Measurements from ENCODE around the gene SLC5A5. TPM values are rescaled to one million over a fixed set of nuclear protein-coding genes. Genes with fewer than 3 reads are reported as not detected.
A peak's percentile ranks its signal among the peaks of the same experiment; 100 is the strongest.

The SLC5A5 gene
- total and polyA plus RNA-seq, 2 of the 8 experiments (the other 6 are each of a cell fraction or from before 2014, with no cell fraction given) = 1.5 to 1.8 TPM

DNA sequence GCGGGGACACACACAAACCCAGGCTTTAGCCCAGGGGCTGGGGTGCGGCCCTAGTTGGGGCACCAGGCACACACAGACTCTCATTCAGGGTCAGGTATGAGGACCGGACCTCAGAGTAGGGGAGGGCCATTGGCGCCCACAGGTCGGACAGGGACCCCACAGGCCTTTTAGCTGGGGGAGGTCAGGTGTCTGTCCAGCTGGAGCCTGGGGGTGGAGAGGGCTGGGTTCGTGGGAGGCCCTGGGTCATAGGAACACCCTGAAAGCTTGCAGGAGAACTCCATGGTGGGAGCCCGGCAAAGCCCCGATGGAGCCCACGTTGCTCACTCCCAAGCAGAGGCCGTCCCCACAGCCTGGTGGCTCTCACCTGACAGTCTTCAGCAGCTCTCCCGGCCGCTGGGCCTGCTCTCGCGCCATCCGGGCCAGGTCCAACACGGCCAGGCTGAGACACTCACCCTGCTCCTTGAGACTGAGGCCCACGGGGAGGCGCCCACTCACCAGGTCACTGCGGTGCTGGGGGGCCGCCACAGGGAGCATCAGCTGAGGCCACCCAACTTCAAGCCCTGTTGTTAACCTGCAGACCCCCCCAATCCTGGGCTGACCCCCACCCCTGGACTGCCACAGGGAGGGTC lies 29.0 kb upstream of the SLC5A5 start:
- H3K4ac ChIP-seq (replicated peaks; ENCODE audit: insufficient read length, low read depth, low read length) = peak overlapping the region; percentile 98
- no peak overlapping the region for H3K18ac ChIP-seq (ENCODE audit: extremely low read depth, low read length)
- no peaks in the 10 kb centered on the region for H3K9me3 ChIP-seq (ENCODE audit: insufficient read depth in 2 of 2, low read depth in 1 of 2, low read length in 1 of 2)
- no peak overlapping the region for H2BK120ac ChIP-seq (replicated peaks; ENCODE audit: low read depth, low read length)
- no peak overlapping the region for H2BK20ac ChIP-seq (ENCODE audit: low read length)
- H3K4me2 ChIP-seq (ENCODE audit: insufficient read depth in 1 of 2, low read depth in 2 of 2, low read length in 2 of 2) = peak overlapping the region; percentile 66 to 79
- H2AFZ ChIP-seq (ENCODE audit: low read length) = no peak overlapping the region
- H3K56ac ChIP-seq (replicated peaks; ENCODE audit: insufficient read length, low read depth, low read length) = no peak overlapping the region
- peak overlapping the region; percentile 90 for H2BK5ac ChIP-seq (ENCODE audit: low read depth, low read length)
- 82% methylated on average over 10 of the region's 20 CpGs; no CpG with 5 or more reads in 1 of the 2 experiments for WGBS, 2 experiments (ENCODE audit: extremely low coverage in 1 of 2, insufficient coverage in 1 of 2, insufficient read length in 1 of 2, insufficient replicate concordance in 2 of 2, low coverage in 1 of 2, low lambda C conversion rate in 2 of 2, missing lambda C conversion rate in 1 of 2)
- H4K5ac ChIP-seq (ENCODE audit: insufficient read length, low read depth, low read length) = no peak overlapping the region
- peak overlapping the region in 3 of 4 experiments; percentile 3 to 77 (median 74); a peak in 4 of 7 replicates for H3K9ac ChIP-seq (replicated peaks in 1 of 4; ENCODE audit: extremely low read depth in 1 of 4, low read depth in 3 of 4, low read length in 3 of 4)
- H3K36me3 ChIP-seq (ENCODE audit: control insufficient read depth in 2 of 4, insufficient read depth in 4 of 4, low read length in 3 of 4) = no peaks in the 10 kb centered on the region
- H3K79me2 ChIP-seq (ENCODE audit: control insufficient read depth in 1 of 2, insufficient read depth in 2 of 2, low read length in 2 of 2) = no peaks in the 10 kb centered on the region
- 0 out of 2 replicates have a peak overlapping the region, but pooled peaks have one; percentile 80 for H2BK12ac ChIP-seq (ENCODE audit: low read depth, low read length)
- H4K20me1 ChIP-seq (replicated peaks in 1 of 2; ENCODE audit: control insufficient read depth in 1 of 2, insufficient read depth in 2 of 2, low read length in 2 of 2) = peaks cover 0 to 3% of the 10 kb centered on the region in 2 experiments
- DNase-seq (ENCODE audit: low read depth in 1 of 2, low spot score in 2 of 2) (no peak), FAIRE-seq (no peak)
- POLR2A ChIA-PET (ENCODE audit: partially characterized antibody) = interaction anchor here (0.6 to 12.5 kb wide), 8 partner anchors 9 to 163 kb away, joined by 3 to 133 read pairs (median 3); partner anchors contain the start of gene RPL18A
- peak overlapping the region; percentile 83 for H4K8ac ChIP-seq (ENCODE audit: extremely low read depth, insufficient read depth, low read length)
- no peak overlapping the region for H3K14ac ChIP-seq (ENCODE audit: insufficient read length)
- no peak for TF ChIP-seq SP1 (IDR thresholded peaks at IDR 0.05; ENCODE audit: low read depth, low read length)
- TF ChIP-seq, protein P1, sequence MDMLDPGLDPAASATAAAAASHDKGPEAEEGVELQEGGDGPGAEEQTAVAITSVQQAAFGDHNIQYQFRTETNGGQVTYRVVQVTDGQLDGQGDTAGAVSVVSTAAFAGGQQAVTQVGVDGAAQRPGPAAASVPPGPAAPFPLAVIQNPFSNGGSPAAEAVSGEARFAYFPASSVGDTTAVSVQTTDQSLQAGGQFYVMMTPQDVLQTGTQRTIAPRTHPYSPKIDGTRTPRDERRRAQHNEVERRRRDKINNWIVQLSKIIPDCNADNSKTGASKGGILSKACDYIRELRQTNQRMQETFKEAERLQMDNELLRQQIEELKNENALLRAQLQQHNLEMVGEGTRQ (IDR thresholded peaks at IDR 0.05; ENCODE audit: low read length) = no peak
- TF ChIP-seq, protein P2, sequence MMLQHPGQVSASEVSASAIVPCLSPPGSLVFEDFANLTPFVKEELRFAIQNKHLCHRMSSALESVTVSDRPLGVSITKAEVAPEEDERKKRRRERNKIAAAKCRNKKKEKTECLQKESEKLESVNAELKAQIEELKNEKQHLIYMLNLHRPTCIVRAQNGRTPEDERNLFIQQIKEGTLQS (IDR thresholded peaks at IDR 0.05; ENCODE audit: insufficient read depth, low read depth, low read length) = no peak
- no peak for TF ChIP-seq POLR2A (IDR thresholded peaks at IDR 0.05; ENCODE audit: control extremely low read depth in 1 of 2, low read depth in 2 of 2, low read length in 2 of 2)
- no peak for TF ChIP-seq RAD21 (IDR thresholded peaks at IDR 0.05 in 1 of 2, conservative IDR thresholded peaks at IDR 0.05 in 1 of 2; ENCODE audit: low read depth in 2 of 2, low read length in 2 of 2)
- TF ChIP-seq POU5F1 (IDR thresholded peaks at IDR 0.05; ENCODE audit: low read depth, low read length) = no peak
- no peak for TF ChIP-seq BACH1 (IDR thresholded peaks at IDR 0.05; ENCODE audit: low read length)
- no peak for TF ChIP-seq FOSL1 (IDR thresholded peaks at IDR 0.05; ENCODE audit: insufficient read depth, low read depth, low read length)
- TF ChIP-seq CEBPB (IDR thresholded peaks at IDR 0.05; ENCODE audit: low read depth, low read length) = no peak
- TF ChIP-seq GABPA (IDR thresholded peaks at IDR 0.05; ENCODE audit: borderline replicate concordance, insufficient read depth, low read length) = no peak
- peak overlapping the region; percentile 41 to 64 (median 56) for H3K4me3 ChIP-seq (ENCODE audit: extremely low read depth in 1 of 4, insufficient read depth in 2 of 4, low read depth in 3 of 4, low read length in 4 of 4)
- H3K27me3 ChIP-seq (replicated peaks in 1 of 4; ENCODE audit: control insufficient read depth in 3 of 4, extremely low read depth in 1 of 4, insufficient read depth in 3 of 4, low read length in 3 of 4) = peaks cover 0 to 9% (median 2%) of the 10 kb centered on the region in 4 experiments; a peak in 3 of 7 replicates
- H3K79me1 ChIP-seq (ENCODE audit: low read depth, low read length) = no peaks in the 10 kb centered on the region
- CTCF ChIA-PET (ENCODE audit: partially characterized antibody) = interaction anchor here (1.3 to 2.1 kb wide), 3 partner anchors 8 to 13 kb away, joined by 4 to 8 read pairs (median 6); no protein-coding TSS in a partner anchor
- peak overlapping the region; percentile 74 for H4K91ac ChIP-seq (replicated peaks; ENCODE audit: insufficient read length, low read length)
- no peak overlapping the region for H3K23ac ChIP-seq (ENCODE audit: insufficient read length)
- H3K27ac ChIP-seq (ENCODE audit: low read depth, low read length) = no peak overlapping the region
- H3K23me2 ChIP-seq (ENCODE audit: low read depth, low read length) = peaks cover 14% of the 10 kb centered on the region
- no peak overlapping the region; the same call in 1 of the 2 replicates for H2AK5ac ChIP-seq (ENCODE audit: low read depth, low read length)
- no peak overlapping the region; the same call in 1 of the 2 replicates for H2BK15ac ChIP-seq (ENCODE audit: low read length)
- H3K4me1 ChIP-seq (replicated peaks in 1 of 4; ENCODE audit: control insufficient read depth in 3 of 4, insufficient read depth in 4 of 4, low read length in 3 of 4) = peaks cover 0 to 12% (median 3%) of the 10 kb centered on the region in 4 experiments; a peak in 5 of 7 replicates
